Measurements from ENCODE around the gene ZFYVE1.
"Not testable (repeated sequence)": the region's sequence is repeated elsewhere in the genome, so short reads cannot be mapped to it uniquely, and the experiment has no call there.

Gene ZFYVE1

DNA sequence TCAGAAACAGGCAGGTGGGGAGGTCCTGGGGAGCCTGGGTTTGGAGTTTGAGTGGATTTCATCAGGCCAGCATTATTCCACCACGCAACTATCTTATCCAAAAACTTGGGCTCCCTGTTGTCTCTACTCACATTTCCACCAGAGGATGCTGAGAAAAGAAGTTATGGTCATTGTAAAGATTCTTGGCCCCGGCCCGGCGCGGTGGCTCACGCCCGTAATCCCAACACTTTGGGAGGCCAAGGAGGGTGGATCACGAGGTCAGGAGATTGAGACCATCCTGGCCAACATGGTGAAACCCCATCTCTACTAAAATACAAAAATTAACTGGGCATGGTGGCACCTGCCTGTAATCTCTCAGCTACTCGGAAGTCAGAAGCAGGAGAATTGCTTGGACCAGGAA, 70.2 kb downstream of the ZFYVE1 start:
- not testable (repeated sequence) for DNase-seq

DNA sequence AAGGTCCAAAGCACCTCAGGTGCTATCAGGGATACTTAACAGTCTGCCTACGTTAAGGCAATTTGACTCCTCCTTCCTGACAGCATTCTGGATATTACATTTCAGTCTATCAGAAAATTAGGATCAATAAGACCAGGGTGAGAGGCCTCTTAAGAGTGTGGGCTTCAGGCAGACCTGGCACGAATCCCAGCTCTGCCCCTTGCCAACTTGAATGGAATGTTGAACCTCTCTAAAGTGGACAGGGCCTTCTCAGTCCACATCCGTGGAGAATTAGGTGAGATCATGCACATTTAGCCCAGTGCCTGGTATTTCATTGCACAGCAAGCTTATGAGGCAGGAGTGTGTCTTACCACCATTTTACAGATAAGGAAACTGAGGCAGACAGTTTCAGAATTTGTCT, 74.7 kb downstream of the ZFYVE1 start:
- no peak for DNase-seq

DNA sequence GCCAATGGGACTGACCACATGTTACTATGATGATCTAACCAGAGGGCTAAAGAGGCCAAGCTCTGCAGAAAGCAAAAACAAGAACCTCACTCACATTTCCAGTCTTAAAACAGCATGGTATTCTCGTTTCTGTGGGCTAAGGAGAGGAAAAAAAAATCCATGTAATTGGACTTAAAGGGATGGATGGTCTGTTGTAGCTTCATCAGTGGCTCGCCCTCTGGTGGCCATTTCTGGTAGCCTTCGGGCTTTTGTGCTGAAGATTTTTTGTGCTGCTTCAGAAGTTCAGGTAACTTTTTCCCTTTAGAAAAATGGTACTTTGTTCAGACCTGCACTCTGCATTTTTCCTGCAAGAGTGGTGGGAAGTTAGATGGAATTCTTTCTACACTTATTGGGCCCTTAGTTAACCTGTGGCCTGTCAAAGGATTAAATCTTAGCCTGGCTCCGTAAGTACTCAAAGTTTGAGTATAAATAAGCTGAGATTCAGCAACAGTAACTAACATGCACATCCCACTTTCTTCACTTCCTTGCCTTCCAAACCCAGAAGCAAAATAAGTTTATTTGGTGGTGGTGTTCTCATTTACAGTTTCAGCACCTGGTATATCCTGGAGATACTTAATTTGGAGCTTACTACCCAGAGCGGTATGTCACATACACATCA, 78.3 kb downstream of the ZFYVE1 start:
- DNase-seq, result peak; percentile 60

DNA sequence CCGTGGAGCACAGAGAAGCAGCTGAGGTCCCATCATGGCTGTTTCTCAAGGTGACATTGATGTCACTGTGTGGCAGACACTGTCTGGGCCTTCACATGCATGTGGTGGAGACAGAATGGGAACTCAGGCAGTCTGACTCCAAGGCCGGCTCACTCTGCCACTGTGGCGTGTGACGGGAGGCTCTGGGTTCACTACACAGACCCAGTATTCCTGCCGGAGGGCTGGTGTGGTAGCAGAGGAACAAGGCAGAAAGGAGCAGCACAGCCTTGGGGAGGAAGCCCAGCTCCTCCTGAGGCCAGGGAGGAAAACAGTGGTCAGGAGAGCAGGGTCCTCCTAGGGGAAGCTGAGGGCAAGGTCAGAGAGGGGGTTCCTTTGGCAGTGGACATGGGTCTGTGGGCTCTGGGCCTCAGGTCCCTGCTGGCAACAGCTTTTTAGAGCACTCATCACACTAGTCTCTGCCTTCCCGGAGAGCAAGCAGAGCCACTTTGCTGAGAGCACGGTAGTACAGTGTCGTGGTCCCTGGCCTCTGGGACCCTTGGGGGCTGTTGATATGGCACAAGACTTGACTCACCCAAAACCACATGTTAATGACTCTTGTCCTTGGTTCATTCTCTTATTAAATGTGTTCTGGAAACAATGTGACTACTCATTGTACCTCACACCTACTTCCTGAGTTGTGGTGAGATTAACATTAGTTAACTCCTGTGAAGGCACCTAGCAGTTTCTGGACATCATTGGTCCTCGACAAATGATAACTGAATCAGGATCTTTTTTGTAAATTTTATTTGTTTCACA, 79.3 kb downstream of the ZFYVE1 start:
- DNase-seq, result no peak

DNA sequence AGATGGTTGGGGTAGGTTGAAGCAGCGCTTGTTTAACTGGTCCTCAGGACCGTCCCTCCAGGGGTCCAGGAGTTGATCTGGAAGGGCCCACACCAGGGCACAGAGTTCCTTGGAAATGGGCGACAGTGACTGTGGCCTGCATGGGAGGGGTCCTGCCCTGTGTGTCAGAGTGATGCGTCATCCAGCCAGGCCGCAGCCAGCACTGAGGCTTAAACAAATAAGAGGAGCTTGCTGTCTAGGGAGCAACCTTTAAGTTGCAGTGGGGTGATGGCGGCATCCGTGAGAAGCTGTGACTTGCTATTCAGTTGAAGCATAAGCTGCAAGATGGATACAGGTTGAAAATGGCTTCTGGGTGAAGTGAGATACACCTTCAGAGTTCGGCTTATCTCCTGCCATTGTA, 80.4 kb downstream of the ZFYVE1 start:
- no peak for DNase-seq

DNA sequence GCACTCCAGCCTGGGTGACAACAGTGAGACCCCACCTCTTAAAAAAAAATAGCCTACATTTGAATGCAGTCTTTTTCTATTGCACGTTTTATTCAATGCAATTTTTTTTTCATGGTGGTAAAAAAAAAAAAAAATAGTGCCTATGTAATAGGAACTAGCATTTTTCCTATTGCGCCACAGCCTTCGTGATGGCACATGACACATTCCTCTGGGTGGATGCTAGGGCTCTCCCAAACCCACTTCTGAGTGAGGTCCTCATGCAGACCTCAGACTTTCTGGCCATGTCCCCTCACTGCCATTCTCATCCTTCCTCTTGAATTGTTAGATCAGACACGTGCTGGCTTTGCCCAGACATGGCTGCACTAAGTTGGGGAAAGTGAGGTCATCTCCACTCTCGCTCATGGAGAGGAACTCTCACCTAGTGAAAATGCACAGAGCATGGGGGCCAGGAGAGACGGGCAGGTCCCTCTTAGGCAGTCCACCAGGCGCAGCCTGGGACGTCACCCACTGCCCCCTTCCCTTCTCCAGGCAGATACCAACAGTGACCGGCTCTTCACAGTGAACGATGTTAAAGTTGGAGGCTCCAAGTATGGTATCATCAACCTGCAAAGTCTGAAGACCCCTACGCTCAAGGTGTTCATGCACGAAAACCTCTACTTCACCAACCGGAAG, 81.4 kb downstream of the ZFYVE1 start:
- DNase-seq, result no peak

DNA sequence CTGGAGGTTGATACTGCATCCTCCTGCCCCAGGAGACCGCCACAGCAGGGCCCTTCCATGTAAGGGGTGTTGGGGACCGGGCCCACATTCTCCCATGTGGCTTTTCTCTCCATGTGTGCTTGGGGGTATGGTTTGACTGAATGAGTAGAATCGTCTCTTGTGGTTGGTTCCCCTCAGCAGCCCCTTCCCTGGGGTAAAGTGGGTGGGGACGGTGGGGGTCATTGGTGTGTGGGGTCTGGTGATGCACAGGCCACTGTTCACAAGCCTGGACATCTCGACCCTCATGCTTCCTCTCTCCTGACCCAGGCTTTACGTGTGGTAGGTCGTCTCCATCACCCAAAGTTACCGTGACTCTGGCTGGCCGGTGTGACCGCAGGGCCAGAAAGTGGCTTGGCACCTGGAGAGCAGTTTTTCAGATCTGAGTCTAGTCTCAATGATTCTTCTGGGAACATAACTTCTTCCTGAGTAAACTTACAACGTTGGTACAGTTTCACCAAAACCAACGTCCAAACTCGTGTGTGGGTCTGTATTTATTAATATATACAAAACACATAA, 83.0 kb downstream of the ZFYVE1 start:
- no peak for DNase-seq

DNA sequence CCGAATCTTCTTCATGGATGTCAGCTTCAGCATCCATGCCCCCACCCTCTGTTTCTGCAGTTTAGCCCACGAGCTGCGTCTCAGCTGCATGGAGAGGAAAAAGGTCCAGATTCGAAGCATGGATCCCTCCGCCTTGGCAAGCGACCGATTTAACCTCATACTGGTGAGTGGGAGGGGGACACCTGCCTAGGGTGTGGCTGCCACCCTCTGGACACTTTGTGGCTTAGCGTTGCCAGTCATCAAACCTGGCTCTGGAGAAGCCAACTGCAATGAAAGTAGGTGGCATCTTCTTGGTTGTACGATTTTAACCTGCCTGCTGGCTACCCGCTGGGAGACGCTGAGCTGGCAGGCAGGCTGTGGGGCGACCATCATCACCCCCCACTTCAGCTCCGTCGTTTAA, 84.0 kb downstream of the ZFYVE1 start:
- DNase-seq, result no peak

DNA sequence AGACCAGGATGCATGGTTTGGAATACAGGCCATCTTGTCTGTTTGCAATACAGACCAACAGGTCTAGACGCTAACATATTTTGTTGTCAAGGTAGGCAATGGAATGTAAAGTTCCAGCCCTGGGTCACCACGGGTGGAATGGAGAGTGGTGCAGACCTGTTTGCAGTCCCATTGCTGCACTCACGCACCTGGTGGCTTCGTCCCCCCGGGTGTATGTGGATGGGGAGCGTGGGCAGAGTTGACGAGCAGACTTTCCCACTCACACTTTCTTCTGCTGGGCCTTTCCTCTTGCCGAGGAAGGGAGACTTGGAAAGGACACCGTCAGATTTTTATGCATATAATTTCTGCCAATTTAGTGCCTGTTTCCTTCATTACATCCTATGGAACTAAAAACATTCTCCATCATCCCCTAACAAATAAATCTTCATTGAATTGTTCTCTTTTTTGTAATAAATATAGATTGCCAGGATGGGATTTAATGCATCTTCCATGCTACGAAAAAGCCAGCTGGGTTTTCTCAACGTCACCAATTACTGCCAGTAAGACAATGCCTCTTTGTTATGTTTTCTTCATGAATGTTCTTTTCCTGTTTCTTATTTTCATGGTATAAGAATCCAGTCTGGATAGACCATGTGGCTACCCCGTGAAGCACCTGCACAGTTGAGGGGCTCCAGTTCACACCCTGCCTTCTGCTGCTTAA, 85.5 kb downstream of the ZFYVE1 start:
- DNase-seq, result no peak

DNA sequence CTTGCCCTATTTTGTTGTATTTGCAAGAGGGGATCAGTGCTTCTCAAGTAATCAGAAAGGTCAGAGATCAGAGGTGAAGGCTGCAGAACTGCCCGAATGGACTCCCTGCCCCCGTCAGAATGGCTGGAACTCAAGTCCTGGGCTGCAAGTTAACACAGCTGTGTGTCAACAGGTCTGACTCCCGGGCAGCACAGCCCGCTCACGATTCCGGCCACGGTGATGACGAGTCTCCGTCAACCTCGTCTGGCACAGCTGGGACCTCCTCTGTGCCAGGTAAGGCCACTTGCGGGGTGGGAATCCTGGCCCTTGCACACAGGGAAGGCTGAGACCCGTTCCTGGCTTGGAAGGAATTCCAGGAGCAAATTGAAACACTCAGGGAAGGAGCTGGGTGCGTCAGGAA, 87.3 kb downstream of the ZFYVE1 start:
- DNase-seq, result no peak

DNA sequence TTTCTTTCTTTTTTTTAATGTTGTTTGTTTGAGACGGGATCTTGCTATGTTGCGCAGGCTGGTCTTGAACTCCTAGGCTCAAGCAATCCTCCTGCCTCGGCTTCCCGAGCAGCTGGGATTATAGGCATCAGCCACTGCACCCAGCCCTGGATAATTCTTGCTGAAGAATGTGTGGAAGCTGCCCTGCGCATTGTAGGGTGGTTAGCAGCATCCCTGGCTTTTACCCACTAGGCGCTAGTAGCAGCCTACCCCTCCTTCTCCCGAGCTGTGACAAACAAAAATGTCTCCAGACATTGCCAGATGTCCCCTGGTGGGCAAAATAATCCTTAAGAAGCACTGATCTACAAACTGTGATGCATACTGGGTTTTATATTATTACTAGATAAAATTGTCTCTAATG, 94.0 kb downstream of the ZFYVE1 start:
- DNase-seq, result no peak

DNA sequence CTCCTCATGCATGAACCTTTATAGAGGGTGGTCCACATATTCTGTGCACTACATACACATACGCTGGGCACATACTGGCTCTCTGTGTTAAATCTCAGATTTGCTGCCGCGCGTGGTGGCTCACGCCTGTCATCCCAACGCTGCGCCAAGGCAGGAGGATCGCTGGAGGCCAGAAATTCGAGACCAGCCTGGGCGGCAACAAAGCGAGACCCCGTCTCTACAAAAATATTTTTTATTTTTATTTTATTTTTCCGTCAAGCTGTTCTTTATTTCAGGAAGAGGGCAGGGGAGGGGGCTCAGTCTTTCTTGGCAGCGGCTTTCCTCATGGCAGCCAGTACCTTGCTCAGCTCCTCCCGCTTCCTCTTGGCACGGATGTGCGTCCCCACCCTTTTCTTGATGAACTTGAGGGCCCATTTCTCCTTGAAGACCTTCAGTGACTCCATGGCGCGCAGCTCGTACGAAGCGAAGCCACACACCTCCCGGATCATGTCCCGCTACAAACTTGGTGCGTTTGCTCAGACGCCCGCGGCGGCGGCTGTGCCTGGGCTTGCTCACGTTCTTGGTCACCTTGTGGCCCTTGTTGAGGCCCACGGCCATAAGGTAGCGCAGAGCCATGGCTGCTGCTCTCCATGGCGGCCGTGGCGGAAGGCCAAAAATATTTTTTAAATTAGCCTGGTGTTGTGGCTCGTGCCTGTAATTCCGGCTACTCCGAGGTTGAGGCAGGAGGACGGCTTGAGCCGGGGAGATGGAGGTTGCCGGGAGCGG, 97.4 kb downstream of the ZFYVE1 start:
- no peak for DNase-seq

DNA sequence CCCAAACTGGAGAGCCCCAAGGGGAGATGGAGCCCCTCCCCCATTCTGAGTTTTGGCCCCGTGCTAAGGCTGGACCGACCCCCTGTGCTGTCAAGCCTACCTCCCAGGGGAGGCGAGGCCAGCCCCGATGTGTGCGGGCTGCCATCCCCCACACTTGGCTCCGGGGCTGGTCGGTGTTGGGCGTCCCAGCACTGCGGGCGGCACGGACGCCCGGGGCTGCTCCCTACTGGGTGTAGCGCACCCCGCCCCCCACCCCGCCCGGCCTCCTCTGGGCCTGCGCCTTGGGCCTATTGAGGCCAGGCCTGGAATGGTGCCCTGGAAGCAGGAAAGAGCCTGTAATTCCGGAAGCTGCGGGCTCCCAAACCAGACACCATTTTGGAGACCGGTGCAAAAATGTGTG, 98.0 kb downstream of the ZFYVE1 start:
- no peak for DNase-seq

DNA sequence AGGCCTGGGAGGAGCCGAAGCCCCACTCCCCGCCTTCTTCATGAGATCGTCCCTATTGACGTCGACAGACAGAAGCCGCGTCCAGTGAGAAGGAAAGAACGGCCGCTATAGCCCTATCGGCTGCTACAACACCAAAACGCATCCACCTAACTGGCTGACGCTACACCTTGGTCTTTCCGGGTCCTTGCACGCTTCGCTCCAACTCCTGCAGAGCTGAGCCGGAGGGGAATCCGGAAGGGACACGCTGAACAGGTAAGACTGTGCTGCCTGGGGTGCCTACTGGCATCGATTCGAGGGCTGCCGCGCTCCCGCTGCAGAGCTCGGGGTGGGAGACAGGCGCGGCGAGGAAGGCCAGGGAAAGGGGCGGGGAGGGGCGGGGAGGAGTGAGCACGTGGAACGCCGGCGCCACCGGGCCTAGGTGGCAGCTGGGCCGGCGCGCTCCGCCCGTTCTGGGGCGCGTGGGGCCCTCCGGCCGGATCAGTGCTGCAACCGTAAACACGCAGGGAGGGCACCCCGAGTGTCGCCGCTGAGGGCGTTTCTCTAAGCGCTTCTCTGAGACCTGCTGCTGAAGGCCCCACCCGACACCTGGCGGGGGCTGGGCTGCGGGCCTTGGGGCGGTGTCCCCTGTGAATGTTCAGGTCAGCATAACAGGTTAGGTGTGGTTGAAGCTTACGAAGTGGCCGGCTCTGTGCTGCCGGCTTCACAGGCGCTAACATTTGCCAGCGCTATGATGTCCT, 100.4 kb downstream of the ZFYVE1 start, which contains the start of gene DCAF4:
TSS of gene DCAF4 (plus strand) at position 173 of the 737 bp plus-strand sequence. CDS start 11,515 bp downstream, outside the sequence.
- peak; percentile 96 for DNase-seq

DNA sequence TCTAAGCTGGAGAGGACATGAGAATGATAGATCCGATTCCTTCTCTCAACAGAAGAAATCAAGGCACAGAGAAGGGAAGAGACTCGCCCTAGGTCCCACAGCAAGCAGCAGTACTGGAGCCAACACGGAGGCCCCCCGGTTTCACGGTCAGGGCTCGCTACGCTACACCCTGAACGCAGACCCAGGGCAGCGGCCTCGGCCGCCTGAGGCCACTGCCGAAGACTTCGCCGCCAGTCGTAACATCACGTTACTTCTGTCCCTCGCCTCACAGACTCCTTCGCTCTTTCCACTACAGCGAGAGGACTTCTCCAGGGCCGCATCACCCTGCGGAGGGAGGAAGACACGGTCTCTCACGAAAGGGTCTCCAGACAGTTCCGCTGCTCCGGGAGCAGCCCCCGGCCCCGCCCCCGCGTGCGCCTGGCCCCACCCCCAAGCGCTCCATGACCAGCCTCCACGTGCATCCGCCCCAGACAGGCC, 101.1 kb downstream of the ZFYVE1 start:
- no peak for DNase-seq

DNA sequence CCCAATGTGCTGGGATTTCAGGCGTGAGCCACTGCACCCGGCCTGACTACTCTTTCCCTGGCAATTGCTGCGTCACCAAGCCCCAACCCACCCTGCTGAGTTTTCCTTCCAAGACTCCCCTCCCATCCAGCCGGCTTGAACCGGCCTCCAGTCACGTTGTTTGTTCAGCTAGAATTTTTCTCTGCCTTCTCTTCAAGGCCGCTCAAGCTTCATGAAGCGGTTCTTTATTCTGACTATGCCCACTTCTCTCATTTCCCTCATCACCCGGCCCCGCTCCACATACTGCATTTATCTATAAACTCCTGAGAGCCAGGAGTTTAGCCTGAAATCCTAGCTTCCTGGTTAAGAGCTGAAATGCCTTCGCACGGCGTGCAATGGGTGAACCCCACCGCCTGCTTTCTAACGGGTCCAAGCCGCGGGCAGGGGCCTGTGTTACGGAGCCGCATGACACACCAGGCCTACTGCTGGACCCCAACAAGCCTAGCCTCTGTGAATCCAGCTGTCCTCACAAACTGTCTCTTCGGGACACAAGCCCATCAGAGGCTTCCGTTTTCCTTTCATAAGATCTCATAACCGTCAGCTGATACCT, 101.6 kb downstream of the ZFYVE1 start:
- no peak for DNase-seq

DNA sequence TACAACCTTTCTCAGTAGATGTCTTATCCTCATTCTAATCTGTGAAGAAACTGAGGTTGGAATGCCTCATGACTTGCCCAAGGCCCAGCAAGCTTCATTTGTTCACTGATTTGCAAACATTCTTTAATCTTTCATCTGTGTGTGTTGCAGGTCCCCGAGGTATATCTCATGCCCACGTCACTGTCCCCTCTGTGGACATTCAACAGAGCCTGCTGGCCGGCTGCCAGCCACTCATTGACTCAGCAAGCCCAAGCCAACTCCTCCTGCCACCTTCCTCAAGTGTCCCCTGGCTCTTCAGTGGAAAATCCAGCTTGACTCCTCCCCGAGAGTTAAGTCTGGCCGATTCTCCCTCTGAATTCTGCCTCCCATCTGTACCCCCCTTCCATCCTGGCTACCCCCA, 102.6 kb downstream of the ZFYVE1 start:
- no peak for DNase-seq

DNA sequence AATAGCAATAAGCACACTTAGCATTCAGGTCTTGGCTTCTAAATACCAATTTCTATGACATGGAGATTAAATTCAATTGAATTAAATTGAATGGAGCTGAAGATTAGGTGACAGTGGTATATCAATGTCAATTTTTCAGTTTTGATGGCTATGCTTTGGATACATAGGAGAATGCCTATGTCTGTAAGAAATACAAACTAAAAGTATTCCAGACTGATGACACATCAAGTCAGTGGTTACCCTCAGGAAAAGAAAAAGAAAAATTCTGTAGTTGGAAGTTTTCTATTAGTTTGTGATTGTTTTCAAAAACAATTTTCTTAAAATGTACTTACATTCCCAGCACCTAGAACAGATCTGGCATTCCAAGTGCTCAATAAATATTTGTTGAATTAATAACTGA, 105.5 kb downstream of the ZFYVE1 start:
- no peak for DNase-seq

DNA sequence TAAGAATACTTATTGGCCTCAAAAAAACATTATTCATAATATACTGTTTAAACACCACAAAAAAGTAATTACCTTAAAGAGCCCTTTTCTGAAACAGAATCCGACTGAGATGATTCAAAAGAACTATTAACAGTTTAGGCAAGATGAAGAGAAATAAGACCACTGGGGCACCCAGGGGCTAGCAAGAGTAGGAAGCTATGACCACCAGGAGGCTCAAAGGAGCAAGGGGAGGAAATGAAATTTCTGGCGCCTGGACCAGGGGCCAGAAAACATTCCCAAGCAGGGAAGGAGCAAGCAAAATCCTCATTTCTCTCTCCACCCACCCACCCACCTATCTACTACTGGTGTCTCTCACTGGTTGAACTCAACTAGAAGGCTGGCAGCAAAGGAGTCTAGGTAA, 106.9 kb downstream of the ZFYVE1 start:
- DNase-seq, result no peak
